ENCODE measurements around the gene PLA2G4B.

- TF ChIP-seq POLR2A (IDR thresholded peaks at IDR 0.05) (no peak), CTCF (IDR thresholded peaks at IDR 0.05) (no peak), POLR2AphosphoS5 (IDR thresholded peaks at IDR 0.05) (no peak)
Measured at GRCh38 chr15:41882689-41883483, 44.2 kb downstream of the PLA2G4B start.

Measured in breast epithelium (tissue), 3 donors.